Measurements from ENCODE around the gene GDPD1. TPM values are rescaled to one million over a fixed set of nuclear protein-coding genes. Genes with fewer than 3 reads are reported as not detected.
"Not testable (repeated sequence)": the region's sequence is repeated elsewhere in the genome, so short reads cannot be mapped to it uniquely, and the experiment has no call there.

GDPD1 gene
- total RNA-seq = 2.7 and 3.2 TPM in 2 replicates

DNA sequence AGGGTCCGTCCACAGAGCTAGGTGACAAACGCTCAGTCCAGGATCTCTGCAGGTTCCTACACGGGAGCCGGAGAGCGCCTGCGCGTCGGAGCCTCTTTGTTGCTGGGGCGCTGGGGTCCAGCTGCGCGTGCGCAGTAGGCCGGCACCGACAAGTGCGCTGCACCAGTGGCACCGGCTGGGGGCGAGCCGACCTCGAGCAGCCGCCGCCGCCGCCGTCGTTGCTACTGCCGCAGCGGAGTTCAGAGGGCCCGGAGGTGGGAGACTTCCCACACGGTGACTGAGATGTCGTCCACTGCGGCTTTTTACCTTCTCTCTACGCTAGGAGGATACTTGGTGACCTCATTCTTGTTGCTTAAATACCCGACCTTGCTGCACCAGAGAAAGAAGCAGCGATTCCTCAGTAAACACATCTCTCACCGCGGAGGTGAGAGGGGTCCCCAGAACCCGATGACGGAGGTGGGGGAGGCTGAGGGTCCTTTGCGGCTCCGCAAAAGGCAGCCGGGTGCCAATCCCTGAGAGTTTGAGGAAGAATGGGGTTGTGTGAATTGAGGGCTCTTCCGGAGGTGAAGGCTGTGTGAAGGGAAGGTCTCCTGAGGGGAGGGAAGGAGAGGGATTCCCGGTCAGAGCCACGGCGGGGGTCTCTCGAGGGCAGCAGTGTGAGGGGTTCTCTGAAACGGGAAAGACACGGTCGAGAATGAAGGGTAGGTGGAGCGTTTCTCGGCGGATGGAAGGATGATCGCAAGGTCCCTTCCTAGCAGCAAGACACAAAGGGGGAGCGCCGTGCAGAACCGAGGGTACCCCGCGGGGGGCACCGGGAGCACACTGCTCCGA is at the start of gene GDPD1:
GDPD1 (plus strand) TSS at position 184 of the 831 bp plus-strand sequence; CDS start at position 283, 99 bp downstream.
- Mint-ChIP-seq H3K9me3 (no peaks in the 10 kb centered on the region), H3K36me3 (ENCODE audit: low read depth) (no peaks in the 10 kb centered on the region), H3K4me1 (ENCODE audit: low read depth) (peaks cover 14% of the 10 kb centered on the region), H3K4me3 (peak within 1 kb of the TSS; percentile 95), H3K27me3 (ENCODE audit: insufficient read depth) (peaks cover 6% of the 10 kb centered on the region), H3K27ac (peak within 1 kb of the TSS; percentile 93)
- intact Hi-C loops (cut with micrococcal nuclease) = loop anchor here (1.0 kb wide), 5 partner anchors 10 to 487 kb away; partner anchors contain the start of genes PRR11, PTRH2, SKA2 and SMG8
- DNase-seq (ENCODE audit: low spot score) = peak; percentile 97

DNA sequence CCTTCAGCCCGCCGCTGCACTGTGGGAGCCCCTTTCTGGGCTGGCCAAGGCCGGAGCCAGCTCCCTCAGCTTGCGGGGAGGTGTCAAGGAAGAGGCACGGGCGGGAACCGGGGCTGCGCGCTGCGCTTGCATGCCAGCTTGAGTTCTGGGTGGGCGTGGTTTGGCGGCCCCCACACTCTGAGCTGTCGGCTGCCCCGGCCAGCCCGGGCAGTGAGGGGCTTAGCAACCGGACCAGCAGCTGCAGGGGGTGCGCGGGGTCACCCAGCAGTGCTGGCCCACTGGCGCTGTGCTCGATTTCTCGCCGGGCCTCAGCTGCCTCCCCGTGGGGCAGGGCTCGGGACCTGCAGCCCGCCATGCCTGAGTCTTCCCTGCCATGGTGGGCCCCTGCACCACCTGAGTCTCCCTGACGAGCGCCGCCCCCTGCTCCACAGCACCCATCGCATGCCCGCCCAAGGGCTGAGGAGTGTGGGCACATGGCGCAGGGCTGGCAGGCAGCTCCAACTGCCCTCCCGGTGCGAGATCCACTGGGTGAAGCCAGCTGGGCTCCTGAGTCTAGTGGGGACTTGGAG is 47.8 kb upstream of the GDPD1 start:
- Mint-ChIP-seq H3K27ac (no peak overlapping the region), H3K4me1 (ENCODE audit: low read depth) (peaks cover 10% of the 10 kb centered on the region), H3K4me3 (no peak overlapping the region), H3K27me3 (ENCODE audit: insufficient read depth) (no peaks in the 10 kb centered on the region), H3K36me3 (ENCODE audit: low read depth) (peaks cover 28% of the 10 kb centered on the region), H3K9me3 (no peaks in the 10 kb centered on the region)
- intact Hi-C loops (cut with micrococcal nuclease) = no loop called here
- no peak for DNase-seq (ENCODE audit: low spot score)

DNA sequence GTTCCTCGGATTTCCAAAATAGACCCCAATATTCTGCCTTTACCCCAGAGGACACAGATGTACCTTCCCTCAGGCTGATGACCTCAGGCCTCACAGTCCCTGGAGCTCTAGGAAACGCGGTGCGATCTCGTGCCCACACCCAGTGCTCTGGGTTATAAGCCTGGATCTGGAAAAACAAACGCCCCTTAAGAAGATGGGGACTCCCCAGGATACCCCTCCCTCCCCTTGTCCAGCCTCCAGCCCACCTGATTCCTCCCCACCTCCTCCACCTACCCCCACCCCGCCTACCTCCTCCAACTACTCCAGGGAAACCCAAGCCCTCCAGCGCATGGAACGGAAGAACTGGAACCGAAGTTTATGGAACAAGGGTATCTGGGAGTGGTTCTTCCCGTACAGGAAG is 45.6 kb upstream of the GDPD1 start:
- Mint-ChIP-seq H3K4me3 (no peak overlapping the region), H3K27me3 (ENCODE audit: insufficient read depth) (no peaks in the 10 kb centered on the region), H3K36me3 (ENCODE audit: low read depth) (peaks cover 29% of the 10 kb centered on the region), H3K9me3 (no peaks in the 10 kb centered on the region), H3K27ac (no peak overlapping the region), H3K4me1 (ENCODE audit: low read depth) (peaks cover 6% of the 10 kb centered on the region)
- intact Hi-C loops (cut with micrococcal nuclease) = no loop called here
- DNase-seq (ENCODE audit: low spot score) = no peak

DNA sequence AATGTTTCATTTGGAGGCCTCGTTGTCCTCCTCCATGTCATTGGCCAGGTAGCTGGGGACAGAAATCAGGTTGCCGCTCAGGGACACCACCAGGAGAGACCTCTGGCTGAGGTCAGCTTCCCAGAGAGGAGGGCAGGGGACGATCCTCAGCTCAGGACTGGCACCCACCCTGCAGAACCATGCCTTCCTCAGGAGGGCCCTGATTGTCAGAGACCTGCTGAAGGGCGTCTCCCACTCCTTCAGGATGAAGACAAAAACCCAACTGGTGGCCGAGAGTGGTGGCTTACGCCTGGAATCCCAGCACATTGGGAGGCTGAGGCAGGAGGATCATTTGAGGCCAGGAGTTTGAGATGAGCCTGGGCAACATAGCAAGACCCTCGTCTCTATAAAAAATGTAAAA is 45.2 kb upstream of the GDPD1 start:
- H3K27me3 Mint-ChIP-seq (ENCODE audit: insufficient read depth) = no peaks in the 10 kb centered on the region
- no peak overlapping the region for H3K27ac Mint-ChIP-seq
- no peak overlapping the region for H3K4me3 Mint-ChIP-seq
- peaks cover 6% of the 10 kb centered on the region for H3K4me1 Mint-ChIP-seq (ENCODE audit: low read depth)
- no peak for DNase-seq (ENCODE audit: low spot score)
- no peaks in the 10 kb centered on the region for H3K9me3 Mint-ChIP-seq
- H3K36me3 Mint-ChIP-seq (ENCODE audit: low read depth) = peaks cover 32% of the 10 kb centered on the region
- intact Hi-C loops (cut with micrococcal nuclease) = no loop called here

DNA sequence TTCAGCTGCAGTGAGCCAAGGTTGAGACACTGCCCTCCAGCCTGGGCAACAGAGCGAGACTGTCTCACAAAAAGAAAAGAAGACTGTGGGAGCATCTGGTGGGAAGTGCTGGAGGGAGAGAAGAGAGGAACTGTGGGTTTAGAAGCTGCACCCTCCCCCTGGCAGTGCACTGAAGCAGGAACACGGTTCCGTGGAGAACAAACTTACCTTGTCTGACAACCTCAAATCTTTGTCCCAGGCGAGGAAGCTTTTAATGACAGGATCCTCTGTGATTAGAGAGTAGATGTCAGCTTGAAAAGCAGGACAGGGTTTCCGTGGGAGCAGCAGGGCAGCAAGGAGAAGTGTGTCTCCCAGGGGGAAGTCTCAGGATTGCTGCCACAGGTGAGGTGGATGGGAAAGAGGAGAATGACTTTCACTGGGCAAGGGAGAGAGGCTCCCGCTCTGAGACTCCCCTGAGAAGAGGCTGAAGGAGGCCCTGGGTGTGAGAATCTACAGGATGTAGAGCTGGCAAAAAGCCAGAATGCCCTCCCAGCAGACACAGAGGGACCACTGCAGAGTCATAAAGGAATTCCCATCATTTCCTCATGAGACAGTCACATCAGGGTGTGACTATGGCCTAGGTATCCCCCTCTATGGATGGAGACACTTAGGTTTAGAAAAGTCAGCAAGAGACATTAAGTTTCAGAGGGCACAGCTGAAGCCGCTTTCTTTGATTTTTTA is 41.9 kb upstream of the GDPD1 start:
- Mint-ChIP-seq H3K36me3 (ENCODE audit: low read depth) (peaks cover 33% of the 10 kb centered on the region), H3K27ac (no peak overlapping the region), H3K4me3 (no peak overlapping the region), H3K27me3 (ENCODE audit: insufficient read depth) (no peaks in the 10 kb centered on the region), H3K4me1 (ENCODE audit: low read depth) (peaks cover 6% of the 10 kb centered on the region), H3K9me3 (no peaks in the 10 kb centered on the region)
- intact Hi-C loops (cut with micrococcal nuclease) = no loop called here
- DNase-seq (ENCODE audit: low spot score) = no peak

DNA sequence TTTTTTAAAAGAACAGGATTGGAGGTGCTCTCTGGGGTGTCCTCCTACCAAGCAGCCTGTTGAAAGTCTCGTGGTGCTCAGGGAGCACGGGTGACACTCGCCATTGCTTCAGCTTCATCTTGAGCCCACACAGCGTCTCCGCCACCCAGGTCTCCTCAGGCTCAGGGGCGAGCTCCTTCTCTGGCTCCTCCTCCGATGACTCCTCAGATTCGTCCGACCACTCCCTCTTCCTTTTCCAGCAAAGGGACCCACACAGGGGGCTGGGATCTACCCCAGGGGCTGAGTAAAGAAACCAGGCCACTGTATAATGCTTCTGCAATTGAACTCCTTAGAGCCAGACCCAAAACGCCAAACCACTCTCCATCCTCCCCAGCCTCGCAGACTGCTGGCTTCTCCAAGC is 40.7 kb upstream of the GDPD1 start:
- H3K4me1 Mint-ChIP-seq (ENCODE audit: low read depth); DNase-seq (ENCODE audit: low spot score); H3K9me3 Mint-ChIP-seq; H3K27me3 Mint-ChIP-seq (ENCODE audit: insufficient read depth); H3K4me3 Mint-ChIP-seq; H3K27ac Mint-ChIP-seq; intact Hi-C loops (cut with micrococcal nuclease): not testable (repeated sequence)
- H3K36me3 Mint-ChIP-seq (ENCODE audit: low read depth) = peaks cover 25% of the 10 kb centered on the region

DNA sequence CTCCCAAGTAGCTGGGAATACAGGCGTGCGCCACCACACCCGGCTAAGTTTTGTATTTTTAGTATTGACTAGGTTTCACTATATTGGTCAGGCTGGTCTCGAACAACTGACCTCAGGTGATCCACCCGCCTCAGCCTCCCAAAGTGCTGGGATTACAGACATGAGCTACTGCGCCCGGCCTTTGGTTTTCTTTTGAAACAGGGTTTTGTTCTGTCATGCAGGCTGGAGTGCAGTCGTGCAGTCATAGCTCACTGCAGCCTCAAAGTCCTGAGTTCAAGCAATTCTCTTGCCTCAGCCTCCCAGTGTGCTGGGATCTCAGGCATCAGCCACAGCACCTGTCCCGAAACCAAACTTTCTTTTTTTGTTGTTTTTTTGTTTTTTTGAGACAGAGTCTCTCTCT is 39.7 kb upstream of the GDPD1 start:
- intact Hi-C loops (cut with micrococcal nuclease) = no loop called here
- H3K36me3 Mint-ChIP-seq (ENCODE audit: low read depth) = peaks cover 29% of the 10 kb centered on the region
- no peaks in the 10 kb centered on the region for H3K27me3 Mint-ChIP-seq (ENCODE audit: insufficient read depth)
- no peak for DNase-seq (ENCODE audit: low spot score)
- H3K27ac Mint-ChIP-seq = no peak overlapping the region
- no peak overlapping the region for H3K4me3 Mint-ChIP-seq
- H3K4me1 Mint-ChIP-seq (ENCODE audit: low read depth) = peaks cover 5% of the 10 kb centered on the region
- H3K9me3 Mint-ChIP-seq = no peaks in the 10 kb centered on the region

DNA sequence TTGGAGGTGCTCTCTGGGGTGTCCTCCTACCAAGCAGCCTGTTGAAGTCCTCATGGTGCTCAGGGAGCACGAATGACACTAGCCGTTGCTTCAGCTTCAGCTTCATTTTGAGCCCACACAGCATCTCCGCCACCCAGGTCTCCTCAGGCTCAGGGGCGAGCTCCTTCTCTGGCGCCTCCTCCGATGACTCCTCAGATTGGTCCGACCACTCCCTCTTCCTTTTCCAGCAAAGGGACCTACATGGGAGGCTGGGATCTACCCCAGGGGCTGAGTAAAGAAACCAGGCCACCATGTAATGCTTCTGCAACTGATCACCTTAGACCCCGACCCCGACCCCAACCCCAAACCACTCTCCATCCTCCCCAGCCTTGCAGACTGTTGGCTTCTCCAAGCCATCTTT is 38.8 kb upstream of the GDPD1 start:
- intact Hi-C loops (cut with micrococcal nuclease) = no loop called here

DNA sequence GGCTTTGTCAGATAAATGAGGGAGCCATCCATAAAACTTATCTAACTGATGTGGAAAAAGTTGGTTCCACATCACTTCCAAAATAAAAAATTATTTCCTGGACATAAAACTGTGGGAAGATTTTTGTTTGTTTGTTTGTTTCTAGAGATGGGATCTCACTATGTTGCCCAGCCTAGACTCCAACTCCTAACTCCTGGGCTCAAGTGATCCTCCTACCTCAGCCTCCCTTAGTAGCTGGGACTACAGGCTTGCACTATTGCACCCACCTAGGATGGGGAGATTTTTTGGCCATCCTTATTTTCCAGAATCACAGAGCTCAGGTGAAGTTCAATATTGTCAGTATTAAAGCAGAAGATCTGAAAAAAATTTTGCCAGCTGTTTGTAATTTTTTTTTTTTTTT is 34.3 kb upstream of the GDPD1 start:
- Mint-ChIP-seq H3K27me3 (ENCODE audit: insufficient read depth) (no peaks in the 10 kb centered on the region), H3K27ac (no peak overlapping the region), H3K4me1 (ENCODE audit: low read depth) (no peaks in the 10 kb centered on the region), H3K4me3 (no peak overlapping the region), H3K9me3 (no peaks in the 10 kb centered on the region), H3K36me3 (ENCODE audit: low read depth) (peaks cover 24% of the 10 kb centered on the region)
- intact Hi-C loops (cut with micrococcal nuclease) = no loop called here
- DNase-seq (ENCODE audit: low spot score) = no peak

More for the DNA sequence above, 38.8 kb upstream of the GDPD1 start:
- DNase-seq (ENCODE audit: low spot score) = no peak
- H3K9me3 Mint-ChIP-seq = no peaks in the 10 kb centered on the region
- H3K27ac Mint-ChIP-seq = no peak overlapping the region
- H3K4me3 Mint-ChIP-seq = no peak overlapping the region
- no peaks in the 10 kb centered on the region for H3K27me3 Mint-ChIP-seq (ENCODE audit: insufficient read depth)
- peaks cover 29% of the 10 kb centered on the region for H3K36me3 Mint-ChIP-seq (ENCODE audit: low read depth)
- no peaks in the 10 kb centered on the region for H3K4me1 Mint-ChIP-seq (ENCODE audit: low read depth)

DNA sequence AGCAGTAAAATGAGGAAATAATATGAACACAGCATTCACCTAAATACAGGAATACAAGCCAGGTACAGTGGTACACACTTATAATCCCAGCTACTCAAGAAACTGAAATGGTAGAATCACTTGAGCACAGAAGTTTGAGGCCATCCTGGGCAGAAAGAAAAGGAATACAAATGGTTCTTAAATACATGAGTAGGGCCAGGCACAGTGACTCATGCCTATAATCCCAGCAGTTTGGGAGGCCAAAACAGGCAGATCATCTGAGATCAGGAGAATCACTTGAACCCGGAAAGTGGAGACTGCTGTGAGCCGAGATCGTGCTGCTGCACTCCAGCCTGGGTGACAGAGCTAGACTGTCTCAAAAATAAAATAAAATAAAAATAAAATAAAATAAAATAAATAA is 33.5 kb upstream of the GDPD1 start:
- Mint-ChIP-seq H3K27me3 (ENCODE audit: insufficient read depth) (no peaks in the 10 kb centered on the region), H3K4me3 (no peak overlapping the region), H3K9me3 (no peaks in the 10 kb centered on the region), H3K36me3 (ENCODE audit: low read depth) (peaks cover 27% of the 10 kb centered on the region), H3K4me1 (ENCODE audit: low read depth) (no peaks in the 10 kb centered on the region), H3K27ac (no peak overlapping the region)
- no peak for DNase-seq (ENCODE audit: low spot score)
- intact Hi-C loops (cut with micrococcal nuclease) = no loop called here

DNA sequence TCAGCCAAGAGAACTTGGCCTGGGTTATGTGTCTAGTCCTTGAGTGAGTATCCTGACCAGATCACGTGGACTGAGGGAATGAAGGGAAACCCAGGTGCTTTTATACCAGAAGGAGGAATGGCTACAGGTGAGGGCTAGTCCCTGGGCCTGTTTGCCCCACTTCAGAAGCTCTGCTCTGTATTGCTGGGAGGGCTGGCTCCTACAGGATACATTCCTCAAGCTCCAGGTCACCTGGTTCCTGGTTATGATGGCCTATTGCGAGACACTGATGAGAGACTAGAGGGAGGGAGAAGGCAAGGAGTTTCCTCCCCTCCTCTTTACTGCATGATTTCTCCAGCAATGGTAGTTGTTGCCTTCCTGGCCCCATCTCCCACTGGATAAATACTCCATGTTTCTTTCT is 29.5 kb upstream of the GDPD1 start:
- Mint-ChIP-seq H3K36me3 (ENCODE audit: low read depth) (peaks cover 35% of the 10 kb centered on the region), H3K9me3 (no peaks in the 10 kb centered on the region), H3K27ac (no peak overlapping the region), H3K4me3 (no peak overlapping the region), H3K4me1 (ENCODE audit: low read depth) (no peaks in the 10 kb centered on the region), H3K27me3 (ENCODE audit: insufficient read depth) (no peaks in the 10 kb centered on the region)
- intact Hi-C loops (cut with micrococcal nuclease) = no loop called here
- DNase-seq (ENCODE audit: low spot score) = no peak

DNA sequence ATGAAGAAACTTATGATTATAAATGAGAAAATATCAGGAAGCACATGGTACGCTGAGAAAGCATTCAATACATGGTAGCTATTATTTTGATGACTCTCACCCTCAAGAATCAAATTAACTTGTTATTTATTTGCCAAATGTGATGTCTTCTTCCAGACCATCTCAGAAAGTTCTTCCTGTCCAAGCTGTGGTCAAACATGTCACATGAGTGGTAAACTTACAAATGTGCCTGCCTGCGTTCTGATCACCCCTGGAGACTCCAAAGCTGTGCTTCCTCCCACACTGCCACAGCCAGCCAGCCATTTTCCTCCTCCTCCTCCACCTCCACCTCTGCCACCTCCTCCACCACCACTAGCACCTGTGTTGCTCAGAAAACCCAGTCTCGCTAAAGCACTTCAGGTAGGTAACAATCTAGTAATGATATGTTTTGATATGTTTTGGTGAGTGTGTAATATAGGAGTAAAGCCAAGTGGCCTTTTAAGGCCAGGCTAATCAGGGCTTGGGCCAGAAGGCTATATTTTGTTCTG is 26.9 kb upstream of the GDPD1 start:
- intact Hi-C loops (cut with micrococcal nuclease) = no loop called here
- peaks cover 31% of the 10 kb centered on the region for H3K36me3 Mint-ChIP-seq (ENCODE audit: low read depth)
- DNase-seq (ENCODE audit: low spot score) = no peak
- H3K27me3 Mint-ChIP-seq (ENCODE audit: insufficient read depth) = no peaks in the 10 kb centered on the region
- H3K4me1 Mint-ChIP-seq (ENCODE audit: low read depth) = no peaks in the 10 kb centered on the region
- peak overlapping the region; percentile 36 for H3K27ac Mint-ChIP-seq
- H3K9me3 Mint-ChIP-seq = no peaks in the 10 kb centered on the region
- no peak overlapping the region for H3K4me3 Mint-ChIP-seq

DNA sequence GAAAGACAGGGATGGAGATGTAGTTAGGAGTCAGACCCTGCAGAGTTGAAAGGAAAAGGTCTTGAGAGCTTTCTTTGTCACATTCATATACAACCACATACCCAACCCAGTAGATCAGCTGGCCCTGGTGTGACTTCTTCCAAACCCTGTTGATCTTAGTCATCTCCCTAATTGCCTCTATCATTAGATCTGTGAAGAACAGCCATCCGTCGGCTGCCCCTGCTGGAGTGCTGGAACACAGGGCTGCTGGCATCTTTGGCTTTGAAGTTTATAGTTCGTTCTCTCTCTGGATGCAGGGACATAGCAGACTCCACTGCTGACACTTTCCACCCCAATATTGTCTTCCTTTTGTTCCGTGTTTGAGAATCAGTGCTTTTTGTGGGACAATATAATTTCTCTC is 20.9 kb upstream of the GDPD1 start:
- H3K4me1 Mint-ChIP-seq (ENCODE audit: low read depth) = no peaks in the 10 kb centered on the region
- no peak overlapping the region for H3K4me3 Mint-ChIP-seq
- no peaks in the 10 kb centered on the region for H3K27me3 Mint-ChIP-seq (ENCODE audit: insufficient read depth)
- H3K9me3 Mint-ChIP-seq = no peaks in the 10 kb centered on the region
- H3K27ac Mint-ChIP-seq = no peak overlapping the region
- no peak for DNase-seq (ENCODE audit: low spot score)
- H3K36me3 Mint-ChIP-seq (ENCODE audit: low read depth) = peaks cover 21% of the 10 kb centered on the region
- intact Hi-C loops (cut with micrococcal nuclease) = no loop called here

All from activated T-helper 1 cell treated with anti-CD3 and anti-CD28 coated beads, Interleukin-12 subunit alpha, Interleukin-12 subunit beta, Interleukin-2, Interleukin-4 antibody, amounts not matched to agents 30 ng/mL and 10 ng/mL and 1 ng/mL, durations not matched to agents 14 hours and 24 hours and 36 hours (primary cell).